DMS153 treated with DMSO at 0.1 percent for 48 hours (cell line): ENCODE measurements around the gene RANBP3.
A peak's percentile ranks its signal among the peaks of the same experiment; 100 is the strongest.
"Not testable (repeated sequence)": the region's sequence is repeated elsewhere in the genome, so short reads cannot be mapped to it uniquely, and the experiment has no call there.

ENCODE experiments used
- DNase-seq: peaks from one replicate; lab custom pipeline; 2025; ENCODE audit not compliant: unreplicated experiment; lab: John Stamatoyannopoulos, UW

RANBP3 gene

GRCh38 chr19:5967994-5968430, 9.9 kb downstream of the RANBP3 start:
- peak; percentile 49 for DNase-seq

GRCh38 chr19:5967571-5967970, 10.4 kb downstream of the RANBP3 start:
- DNase-seq: no peak

- DNase-seq: no peak
These were observed 11.0 kb downstream of the RANBP3 start for GRCh38 chr19:5966941-5967340.

DNA sequence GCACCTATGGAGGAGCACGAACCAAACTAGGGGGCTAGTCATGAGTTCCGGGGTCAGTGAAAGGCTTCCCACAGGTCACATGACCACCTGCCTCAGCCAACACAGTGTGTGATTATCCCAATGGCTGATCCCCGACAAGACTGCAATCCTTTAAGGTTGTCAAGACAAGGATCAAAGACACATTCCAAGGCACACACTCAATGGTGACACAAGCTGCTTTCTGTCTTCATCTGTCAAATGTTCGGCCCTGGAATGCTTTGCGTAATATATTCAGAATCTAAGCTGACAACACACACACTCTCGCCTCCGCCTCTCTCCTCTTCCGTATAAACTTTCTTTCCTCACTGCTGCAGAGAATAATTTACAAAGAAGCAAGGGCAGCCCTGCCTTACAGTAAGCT, 11.7 kb downstream of the RANBP3 start:
- no peak for DNase-seq

- DNase-seq: peak; percentile 37
These were observed 12.9 kb downstream of the RANBP3 start for GRCh38 chr19:5964816-5965565.

- DNase-seq: no peak
These were observed 14.1 kb downstream of the RANBP3 start for GRCh38 chr19:5963855-5964254.

DNA sequence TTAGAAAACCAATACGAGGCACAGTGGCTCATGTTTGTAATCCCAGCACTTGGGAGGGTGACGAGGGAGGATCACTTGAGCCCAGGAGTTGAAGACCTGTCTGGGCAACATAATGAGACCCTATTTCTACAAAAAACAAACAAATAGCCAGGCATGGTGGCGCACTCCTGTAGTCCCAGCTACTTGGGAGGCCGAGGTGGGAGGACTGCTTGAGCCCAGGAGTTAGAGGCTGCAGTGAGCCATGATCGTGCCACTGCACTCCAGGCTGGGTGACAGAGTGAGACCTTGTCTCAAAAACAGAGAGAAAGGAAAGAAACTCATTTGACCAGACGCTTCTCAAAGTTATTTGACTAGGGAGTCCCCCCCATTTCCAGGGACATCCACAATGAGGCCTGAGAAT, 14.7 kb downstream of the RANBP3 start:
- not testable (repeated sequence) for DNase-seq

DNA sequence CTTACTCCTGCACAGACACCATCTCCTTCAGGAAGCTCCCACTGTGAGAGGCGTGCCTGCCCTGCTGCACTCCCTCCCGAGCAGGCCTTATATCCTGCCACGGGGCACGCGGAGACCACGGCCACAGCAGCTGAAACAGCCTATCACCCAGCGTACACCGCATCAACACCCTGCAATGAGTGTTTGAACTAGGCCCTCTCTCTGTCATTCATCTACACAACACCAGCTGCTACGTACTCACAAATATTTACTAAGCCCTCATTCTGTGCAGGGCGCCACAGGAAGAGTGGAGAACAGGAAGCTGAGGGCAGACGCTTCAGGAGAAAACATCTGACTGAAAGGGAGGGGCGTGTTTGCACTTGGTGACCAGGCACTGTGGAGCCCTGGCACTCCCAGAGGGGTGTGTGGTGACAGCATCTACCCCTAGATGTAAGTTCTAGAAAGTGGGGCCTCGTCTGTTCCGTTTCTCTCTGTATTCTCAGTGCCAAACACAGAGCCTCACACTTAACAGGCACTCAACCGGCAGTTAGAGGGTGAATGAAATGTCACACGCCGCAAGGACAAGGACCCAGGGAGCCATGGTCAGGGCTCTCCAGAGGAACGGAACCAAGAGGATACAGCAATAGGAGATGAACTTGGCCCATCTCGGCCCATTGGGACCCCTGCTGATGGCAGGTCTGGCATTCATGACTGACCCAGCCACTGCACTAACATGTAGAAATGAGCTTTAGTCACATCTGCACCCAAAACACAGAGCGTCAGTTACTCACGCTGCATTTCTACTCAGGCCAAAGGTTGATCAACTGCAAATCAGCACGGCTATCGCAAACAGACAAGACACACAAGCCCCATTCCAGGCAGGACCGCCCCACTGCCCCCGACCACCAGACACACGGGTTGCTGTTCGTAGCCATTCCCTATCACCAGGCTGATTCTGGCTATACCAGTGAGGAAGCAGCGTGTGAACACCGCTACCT, 15.7 kb downstream of the RANBP3 start:
- peak; percentile 98 for DNase-seq

DNA sequence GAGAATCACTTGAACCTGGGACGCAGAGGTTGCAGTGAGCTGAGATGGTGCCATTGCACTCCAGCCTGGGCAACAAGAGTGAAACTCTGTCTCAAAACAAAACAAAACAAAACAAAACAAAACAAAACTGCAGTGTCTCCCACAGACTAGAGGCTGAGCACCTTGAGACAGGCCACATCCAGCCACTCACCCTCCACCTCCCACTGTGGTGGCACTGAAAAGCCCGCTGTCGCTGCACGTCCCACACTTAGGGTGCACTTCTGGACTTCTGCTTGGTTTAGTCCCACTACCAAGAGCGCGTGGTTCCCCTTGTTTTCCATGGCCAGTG, 16.3 kb downstream of the RANBP3 start:
- not testable (repeated sequence) for DNase-seq

GRCh38 chr19:5960005-5961001, 17.6 kb downstream of the RANBP3 start:
- DNase-seq: no peak

DNA sequence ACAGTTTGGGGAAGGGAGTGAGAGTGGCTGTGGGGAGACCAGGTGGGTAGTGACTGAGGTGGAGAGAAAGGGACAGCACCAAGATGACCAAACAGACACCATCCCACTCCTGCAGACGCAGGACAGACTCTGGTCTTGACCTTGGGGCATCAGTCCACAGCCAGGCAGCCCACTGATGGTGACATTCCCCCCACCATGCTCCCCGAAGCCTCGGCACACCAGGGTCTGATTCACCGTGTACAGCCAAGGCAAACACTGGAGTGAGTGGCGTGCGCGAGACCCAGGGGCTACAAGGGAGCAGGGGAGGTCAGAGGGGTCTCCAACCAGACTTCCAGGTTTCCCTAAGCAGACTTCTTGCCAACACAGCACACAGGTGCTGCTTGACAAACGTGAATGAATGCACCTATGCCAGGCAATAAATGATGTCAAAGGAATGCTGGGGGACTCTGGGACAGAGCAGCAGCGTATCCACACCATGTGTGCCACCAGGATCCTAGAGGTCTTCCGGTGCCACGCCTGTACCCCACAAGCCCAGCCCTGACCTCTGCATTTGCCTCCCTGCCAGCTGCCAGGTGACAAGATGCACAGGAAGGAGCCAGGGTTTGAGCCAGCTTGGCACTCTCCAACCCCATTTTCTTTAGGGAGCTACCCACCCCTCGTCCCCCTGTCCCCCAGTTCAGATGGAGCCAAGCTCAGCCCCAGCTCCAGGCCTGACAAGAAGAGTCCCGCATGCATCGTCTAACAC, 18.5 kb downstream of the RANBP3 start:
- no peak for DNase-seq

DNA sequence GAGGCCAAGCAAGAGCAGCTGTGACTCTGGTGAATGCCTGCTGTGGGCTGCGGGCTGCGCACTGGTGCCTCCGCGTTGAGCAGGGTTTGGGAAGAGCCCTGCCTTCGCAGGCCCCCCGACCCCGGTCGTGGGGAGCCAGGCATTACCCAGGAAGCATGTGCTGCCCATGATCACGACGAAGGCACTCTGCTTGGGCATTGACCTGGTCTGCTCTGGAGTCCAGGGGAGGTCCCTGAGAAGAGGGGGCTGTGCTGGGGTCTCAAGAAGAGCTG, 19.2 kb downstream of the RANBP3 start:
- DNase-seq: no peak

- DNase-seq: no peak
These were observed 19.7 kb downstream of the RANBP3 start for GRCh38 chr19:5958074-5958850.

DNA sequence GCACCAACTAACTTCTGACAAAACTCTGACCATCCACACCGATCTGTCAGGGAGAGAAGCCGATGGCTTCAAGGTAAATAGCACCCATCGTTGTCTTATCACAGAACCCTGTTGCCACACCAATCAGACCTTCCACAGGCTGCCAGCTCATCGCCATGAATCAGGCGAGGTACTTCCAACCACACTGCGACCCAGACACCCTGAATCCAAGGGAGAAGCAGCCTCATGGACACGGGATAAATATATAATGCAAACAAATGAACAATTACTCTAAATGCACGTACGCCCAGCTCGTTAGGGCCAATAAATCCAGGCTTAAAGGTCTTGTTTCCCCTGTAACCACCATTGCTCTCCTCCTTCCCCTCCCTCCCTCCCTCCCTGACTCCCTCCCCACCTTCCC, 20.8 kb downstream of the RANBP3 start:
- DNase-seq: peak; percentile 62

DNA sequence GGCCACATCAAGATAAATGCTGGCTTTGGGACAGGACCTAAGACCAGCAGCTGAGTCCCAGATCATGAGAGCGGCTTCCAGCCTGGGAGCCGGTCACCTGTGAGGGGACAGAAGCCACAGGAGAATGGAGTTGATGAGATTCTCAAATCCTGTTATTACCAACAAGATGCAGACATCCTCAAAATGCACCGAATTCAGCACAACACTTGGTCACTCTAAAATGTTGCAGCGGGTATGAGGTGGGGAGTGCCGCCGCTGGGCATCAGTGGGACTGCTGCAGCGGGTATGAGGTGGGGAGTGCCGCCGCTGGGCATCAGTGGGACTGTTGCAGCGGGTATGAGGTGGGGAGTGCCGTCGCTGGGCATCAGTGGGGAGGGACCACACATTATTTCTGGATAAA, 21.2 kb downstream of the RANBP3 start:
- no peak for DNase-seq

- no peak for DNase-seq
These were observed 21.6 kb downstream of the RANBP3 start for GRCh38 chr19:5956323-5956722.

DNA sequence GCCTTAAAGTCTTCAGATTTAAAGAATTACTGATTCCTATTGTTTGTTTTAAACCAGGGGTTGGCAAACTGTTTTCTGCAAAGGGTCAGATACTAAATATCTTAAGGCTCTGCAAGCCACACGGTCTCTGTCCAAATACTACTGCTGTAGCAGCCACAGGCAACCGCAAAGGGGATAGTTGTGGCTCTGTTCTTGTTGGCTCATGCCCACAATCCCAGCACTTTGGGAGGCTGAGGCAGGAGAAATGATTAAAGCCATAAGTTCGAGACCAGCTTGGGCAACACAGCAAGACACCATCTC, 22.4 kb downstream of the RANBP3 start:
- no peak for DNase-seq

GRCh38 chr19:5954293-5954692, 23.6 kb downstream of the RANBP3 start:
- DNase-seq: no peak

- DNase-seq: peak; percentile 12
These were observed 24.2 kb downstream of the RANBP3 start for GRCh38 chr19:5953680-5954213.
